K562 (cell line): ENCODE data around the gene SETD5. TPM values are rescaled to one million over a fixed set of nuclear protein-coding genes. Genes with fewer than 3 reads are reported as not detected.

Experiments used
- ATAC-seq: fragments of 200-7000 bp; cut with Tn5 transposase; 3 replicates; pipeline ENCODE4 v1.9.1; 2020; ENCODE audit warnings: moderate library complexity
- BruUV-seq: library from RNA; stranded (reverse); fragments of 400-500 nt; replicated peaks from 2 replicates; lab custom pipeline; 2021; lab: Mats Ljungman, UMichigan
- CTCF ChIA-PET: fragments of 300-600 bp; formaldehyde crosslinking; extraction: SDS; loops from one replicate; lab custom pipeline; 2021; ENCODE audit warnings: low intra/inter-chr PET ratio; lab: Yijun Ruan, JAX
- POLR2A ChIA-PET: fragments of 300-600, 350-650 bp; sonication (Branson Sonifier 250); formaldehyde crosslinking; extraction: SDS; loops from one replicate; lab custom pipeline; 2021; ENCODE audit warnings: antibody characterized with exemption, inconsistent platforms; lab: Yijun Ruan, JAX
- DNase-seq, 4 experiments: peaks; one replicate each; pipeline versions ENCODE4 v3.0.0 to v3.0.0-alpha.2; 2011 to 2018; ENCODE audit warnings: low spot score in 3 of 4, mixed read lengths in 3 of 4; ENCODE audit errors: extremely low read depth in 1 of 4
- FAIRE-seq: peaks from 2 replicates; lab custom pipeline; 2011; peaks lifted over from hg19 to GRCh38; lab: Jason Lieb, UNC
- H2AFZ ChIP-seq: 2 replicates; pipeline ENCODE4 v1.6.0; 2011; ENCODE audit warnings: low read depth, low read length, control low read depth, inconsistent platforms
- H3K27ac ChIP-seq: fragments of 200-600 bp; 3 replicates; pipeline ENCODE4 v1.8.0; 2011; ENCODE audit warnings: low read depth, mild to moderate bottlenecking, control low read depth, inconsistent platforms, low read length, moderate library complexity, mixed read lengths; ENCODE audit errors: extremely low read depth
- H3K27me3 ChIP-seq, 2 experiments: fragments of 300-600 bp in 1 of 2; 2 replicates in 1 of 2; 3 replicates in 1 of 2; pipeline versions ENCODE4 v1.6.0 to v1.8.0; 2011; ENCODE audit warnings: inconsistent platforms in 2 of 2, low read length in 2 of 2, mild to moderate bottlenecking in 1 of 2, mixed read lengths in 1 of 2, moderate library complexity in 1 of 2; ENCODE audit not compliant: control insufficient read depth in 2 of 2, insufficient read depth in 2 of 2
- H3K36me3 ChIP-seq: fragments of 300-600 bp; 3 replicates; pipeline ENCODE4 v1.8.0; 2011; ENCODE audit warnings: mild to moderate bottlenecking, low read length, inconsistent platforms; ENCODE audit not compliant: control insufficient read depth, insufficient read depth
- H3K4me1 ChIP-seq, 2 experiments: fragments of 200-600 bp in 1 of 2; replicated peaks in 1 of 2; 2 replicates in 1 of 2; 3 replicates in 1 of 2; pipeline versions ENCODE4 v1.5.1 to v1.8.0; 2011; ENCODE audit warnings: inconsistent platforms in 2 of 2, low read length in 2 of 2, mild to moderate bottlenecking in 1 of 2, mixed read lengths in 1 of 2, moderate library complexity in 1 of 2; ENCODE audit not compliant: control insufficient read depth in 2 of 2, insufficient read depth in 2 of 2
- H3K4me2 ChIP-seq: 2 replicates; pipeline ENCODE4 v1.6.1; 2011; ENCODE audit warnings: low read length, control low read depth, inconsistent platforms, mixed read lengths; ENCODE audit not compliant: insufficient read depth
- H3K4me3 ChIP-seq: fragments of 200-600 bp; sonication (generic), shearing (Covaris generic); 2 replicates; pipeline ENCODE4 v1.5.1; 2016; ENCODE audit warnings: control low read depth, inconsistent platforms
- H3K79me2 ChIP-seq: fragments of 200-600 bp; 3 replicates; pipeline ENCODE4 v1.8.0; 2011; ENCODE audit warnings: low read length, inconsistent platforms; ENCODE audit not compliant: control insufficient read depth, insufficient read depth
- H3K9ac ChIP-seq, 2 experiments: 2 replicates each; pipeline versions ENCODE4 v1.6.0 to v1.6.1; 2011; ENCODE audit warnings: low read depth in 2 of 2, low read length in 2 of 2, control low read depth in 1 of 2, inconsistent platforms in 1 of 2, mild to moderate bottlenecking in 1 of 2, mixed read lengths in 1 of 2; ENCODE audit not compliant: insufficient read depth in 1 of 2
- H3K9me1 ChIP-seq: one replicate; pipeline ENCODE4 v1.6.0; 2011; ENCODE audit warnings: inconsistent platforms, mild to moderate bottlenecking, low read length, moderate library complexity; ENCODE audit not compliant: control insufficient read depth, insufficient read depth
- H3K9me3 ChIP-seq: replicated peaks from 2 replicates; pipeline ENCODE4 v1.5.1; 2011; ENCODE audit warnings: low read depth, low read length, inconsistent platforms; ENCODE audit not compliant: control insufficient read depth, insufficient read depth
- H4K20me1 ChIP-seq: replicated peaks from 2 replicates; pipeline ENCODE4 v1.6.1; 2011; ENCODE audit warnings: low read length, inconsistent platforms, mixed read lengths; ENCODE audit not compliant: control insufficient read depth, insufficient read depth
- MEIS2 ChIP-seq: fragments of 450-650 bp; IDR thresholded peaks from 2 replicates; pipeline ENCODE4 v1.6.1; 2014; ENCODE audit warnings: mild to moderate bottlenecking; ENCODE audit not compliant: partially characterized antibody
- ZNF780A ChIP-seq: fragments of 250-450 bp; sonication (Bioruptor Pico); IDR thresholded peaks from 2 replicates; pipeline ENCODE4 v1.5.0; 2021; ENCODE audit warnings: mild to moderate bottlenecking
- WGBS: fragments of 100-300 bp; shearing (Covaris generic); methylation state at CpG from one replicate; pipeline ENCODE4 v1.1.6; 2016; ENCODE audit warnings: low coverage, mixed read lengths; ENCODE audit not compliant: insufficient coverage; ENCODE audit errors: missing lambda C conversion rate; 5-methylcytosine and 5-hydroxymethylcytosine counted together
- in situ Hi-C: fragments of 300-500 bp; cut with MboI; formaldehyde crosslinking; loops from 4 replicates; pipeline ENCODE4 v1.15.0; 2018; ENCODE audit warnings: inconsistent platforms, mixed read lengths
- intact Hi-C: fragments of 100-400 bp; cut with micrococcal nuclease; formaldehyde crosslinking; loops from 2 replicates; pipeline ENCODE4 v1.14.2; 2022
- polyA plus RNA-seq, 8 experiments: library from polyadenylated mRNA; depleted of rRNA in 4 of 8; stranded (reverse) in 5 of 8; unstranded in 3 of 8; fragments of >200 nt; fragmentation: Nextera tagmentation in 2 of 8; fragmentation: Illumina TruSeq in 1 of 8; extraction: Ambion mirVana in 2 of 8; extraction: Trizol in 1 of 8; gene quantifications; 2 replicates each; pipeline versions ENCODE4 v1.2.1 to v1.2.3, GENCODE V29; 2011 to 2014; ENCODE audit warnings: inconsistent platforms in 1 of 8, missing spikeins in 1 of 8
- total RNA-seq, 7 experiments: library from RNA; depleted of rRNA in 6 of 7; stranded (reverse); fragments of >200 nt in 6 of 7; fragmentation: Illumina TruSeq in 2 of 7; extraction: Trizol in 2 of 7; gene quantifications; 2 replicates each; pipeline versions ENCODE4 v1.2.1 to v1.2.3, GENCODE V29; 2011 to 2021; ENCODE audit warnings: low replicate concordance in 1 of 7
- TF ChIP-seq, protein P1 (sequence below): fragments of 250-450 bp; sonication (Bioruptor Pico); IDR thresholded peaks from 2 replicates; pipeline ENCODE4 v1.8.0; 2022; ENCODE audit warnings: inconsistent platforms
- TF ChIP-seq, protein P2 (sequence below): fragments of 450-650 bp; IDR thresholded peaks from 2 replicates; pipeline ENCODE4 v1.6.1; 2016

Gene SETD5
- total and polyA plus RNA-seq, 9 of the 15 experiments (the other 6 are each of a cell fraction or from before 2014, with no cell fraction given) = 20.8 to 135 (median 87.2) TPM

DNA sequence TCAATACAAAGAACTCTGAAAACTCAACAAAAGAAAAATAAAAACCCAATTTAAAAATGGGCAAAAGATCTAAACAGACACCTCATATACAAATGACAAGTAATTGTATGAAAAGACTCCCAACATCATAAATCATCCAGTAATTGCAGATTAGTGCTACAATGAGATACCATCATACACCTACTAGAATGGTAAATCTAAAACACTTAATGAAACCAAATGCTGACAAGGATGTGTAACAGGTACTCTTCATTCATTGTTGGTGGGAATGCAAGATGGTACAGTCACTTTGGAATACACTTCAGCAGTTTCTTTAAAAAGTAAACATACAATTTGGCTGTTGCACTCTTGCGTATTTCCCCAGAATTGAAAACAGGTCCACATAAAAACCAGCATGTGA lies 87.8 kb downstream of the SETD5 start:
- in situ Hi-C loops = no loop called here
- no peaks in the 10 kb centered on the region for H3K9me3 ChIP-seq
- no peak for DNase-seq
- no peaks in the 10 kb centered on the region for H3K27me3 ChIP-seq
- H2AFZ ChIP-seq = no peak overlapping the region
- H3K4me3 ChIP-seq = no peak overlapping the region
- H4K20me1 ChIP-seq = no peaks in the 10 kb centered on the region
- WGBS = 95% methylated on average over 1 of the region's 1 CpG
- no peak for FAIRE-seq
- no peaks in the 10 kb centered on the region for H3K4me1 ChIP-seq
- H3K9me1 ChIP-seq = no peaks in the 10 kb centered on the region
- intact Hi-C loops = loop anchor here (10.0 kb wide), 1 partner anchor 500 kb away; no protein-coding TSS in a partner anchor
- no peak for ATAC-seq
- ChIA-PET CTCF (interaction anchor here (0.5 kb wide), 1 partner anchor 8 kb away, joined by 7 read pairs; no protein-coding TSS in a partner anchor), POLR2A (interaction anchor here (1.2 to 1.7 kb wide), 2 partner anchors 13 to 16 kb away, joined by 3 to 4 read pairs; no protein-coding TSS in a partner anchor)
- no peak overlapping the region for H3K4me2 ChIP-seq
- H3K9ac ChIP-seq = no peak overlapping the region
- no peaks in the 10 kb centered on the region for H3K79me2 ChIP-seq
- no TSS peak for BruUV-seq
- no peak overlapping the region for H3K27ac ChIP-seq
- TF ChIP-seq MEIS2 (peak; percentile 38), ZNF780A (CRISPR knock-in tag) (no peak)
- TF ChIP-seq, protein P1, sequence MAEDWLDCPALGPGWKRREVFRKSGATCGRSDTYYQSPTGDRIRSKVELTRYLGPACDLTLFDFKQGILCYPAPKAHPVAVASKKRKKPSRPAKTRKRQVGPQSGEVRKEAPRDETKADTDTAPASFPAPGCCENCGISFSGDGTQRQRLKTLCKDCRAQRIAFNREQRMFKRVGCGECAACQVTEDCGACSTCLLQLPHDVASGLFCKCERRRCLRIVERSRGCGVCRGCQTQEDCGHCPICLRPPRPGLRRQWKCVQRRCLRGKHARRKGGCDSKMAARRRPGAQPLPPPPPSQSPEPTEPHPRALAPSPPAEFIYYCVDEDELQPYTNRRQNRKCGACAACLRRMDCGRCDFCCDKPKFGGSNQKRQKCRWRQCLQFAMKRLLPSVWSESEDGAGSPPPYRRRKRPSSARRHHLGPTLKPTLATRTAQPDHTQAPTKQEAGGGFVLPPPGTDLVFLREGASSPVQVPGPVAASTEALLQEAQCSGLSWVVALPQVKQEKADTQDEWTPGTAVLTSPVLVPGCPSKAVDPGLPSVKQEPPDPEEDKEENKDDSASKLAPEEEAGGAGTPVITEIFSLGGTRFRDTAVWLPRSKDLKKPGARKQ (CRISPR knock-in tag) = 0 out of 2 replicates have a peak, but pooled peaks have one; percentile 5
- TF ChIP-seq, protein P2, sequence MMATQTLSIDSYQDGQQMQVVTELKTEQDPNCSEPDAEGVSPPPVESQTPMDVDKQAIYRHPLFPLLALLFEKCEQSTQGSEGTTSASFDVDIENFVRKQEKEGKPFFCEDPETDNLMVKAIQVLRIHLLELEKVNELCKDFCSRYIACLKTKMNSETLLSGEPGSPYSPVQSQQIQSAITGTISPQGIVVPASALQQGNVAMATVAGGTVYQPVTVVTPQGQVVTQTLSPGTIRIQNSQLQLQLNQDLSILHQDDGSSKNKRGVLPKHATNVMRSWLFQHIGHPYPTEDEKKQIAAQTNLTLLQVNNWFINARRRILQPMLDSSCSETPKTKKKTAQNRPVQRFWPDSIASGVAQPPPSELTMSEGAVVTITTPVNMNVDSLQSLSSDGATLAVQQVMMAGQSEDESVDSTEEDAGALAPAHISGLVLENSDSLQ = peak; percentile 39; the same call in 1 of the 2 replicates
- TF ChIP-seq, all 486 proteins: peak for 3
- peaks cover 25% of the 10 kb centered on the region for H3K36me3 ChIP-seq
